Suprapubic skin (tissue), 3 donors: Measurements from ENCODE around the gene PRKACB.

Source experiments
- EP300 ChIP-seq: sonication (generic); formaldehyde crosslinking; IDR thresholded peaks from one replicate; pipeline ENCODE4 v1.6.1; 2017; ENCODE audit warnings: antibody characterized with exemption
- TF ChIP-seq, protein P1 (sequence below), 2 donors: fragments of 200-600 bp in 1 of 2; fragments of 450-650 bp in 1 of 2; sonication (generic) in 1 of 2; IDR thresholded peaks; one replicate each; pipeline ENCODE4 v1.5.1; 2016 to 2019; ENCODE audit warnings: antibody characterized with exemption in 2 of 2, mild to moderate bottlenecking in 1 of 2, moderate library complexity in 1 of 2

DNA sequence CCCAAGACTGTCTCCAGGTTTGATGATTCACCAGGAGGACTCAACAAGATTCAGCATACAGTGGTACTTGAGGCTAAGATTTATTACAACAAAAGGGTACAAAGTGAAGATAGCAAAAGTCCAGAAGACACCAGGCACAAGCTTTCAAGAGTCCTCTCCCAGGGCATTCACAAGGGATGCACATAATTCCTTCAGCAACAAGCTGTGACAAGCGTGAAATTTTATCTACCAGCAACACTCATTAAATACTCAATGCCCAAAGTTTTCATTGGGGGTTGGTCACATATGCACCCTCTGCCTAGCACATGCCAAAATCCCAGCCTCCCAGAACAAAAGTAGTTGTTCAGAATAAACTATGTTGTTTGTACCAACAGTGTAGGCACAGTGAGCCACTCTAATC lies 62.3 kb downstream of the PRKACB start:
- TF ChIP-seq, protein P1, sequence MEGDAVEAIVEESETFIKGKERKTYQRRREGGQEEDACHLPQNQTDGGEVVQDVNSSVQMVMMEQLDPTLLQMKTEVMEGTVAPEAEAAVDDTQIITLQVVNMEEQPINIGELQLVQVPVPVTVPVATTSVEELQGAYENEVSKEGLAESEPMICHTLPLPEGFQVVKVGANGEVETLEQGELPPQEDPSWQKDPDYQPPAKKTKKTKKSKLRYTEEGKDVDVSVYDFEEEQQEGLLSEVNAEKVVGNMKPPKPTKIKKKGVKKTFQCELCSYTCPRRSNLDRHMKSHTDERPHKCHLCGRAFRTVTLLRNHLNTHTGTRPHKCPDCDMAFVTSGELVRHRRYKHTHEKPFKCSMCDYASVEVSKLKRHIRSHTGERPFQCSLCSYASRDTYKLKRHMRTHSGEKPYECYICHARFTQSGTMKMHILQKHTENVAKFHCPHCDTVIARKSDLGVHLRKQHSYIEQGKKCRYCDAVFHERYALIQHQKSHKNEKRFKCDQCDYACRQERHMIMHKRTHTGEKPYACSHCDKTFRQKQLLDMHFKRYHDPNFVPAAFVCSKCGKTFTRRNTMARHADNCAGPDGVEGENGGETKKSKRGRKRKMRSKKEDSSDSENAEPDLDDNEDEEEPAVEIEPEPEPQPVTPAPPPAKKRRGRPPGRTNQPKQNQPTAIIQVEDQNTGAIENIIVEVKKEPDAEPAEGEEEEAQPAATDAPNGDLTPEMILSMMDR (IDR thresholded peaks at IDR 0.05), result no peak
- no peak for TF ChIP-seq EP300
